GM19372 (cell line): ENCODE measurements around the gene ADGRD1.
"Not testable (repeated sequence)": the region's sequence is repeated elsewhere in the genome, so short reads cannot be mapped to it uniquely, and the experiment has no call there.

Source experiments
- ATAC-seq: cut with Tn5 transposase; IDR thresholded peaks from one replicate; pipeline ENCODE4 v1.9.1; 2021; ENCODE audit warnings: mild to moderate bottlenecking, low read depth, moderate library complexity; ENCODE audit not compliant: unreplicated experiment

Gene ADGRD1

DNA sequence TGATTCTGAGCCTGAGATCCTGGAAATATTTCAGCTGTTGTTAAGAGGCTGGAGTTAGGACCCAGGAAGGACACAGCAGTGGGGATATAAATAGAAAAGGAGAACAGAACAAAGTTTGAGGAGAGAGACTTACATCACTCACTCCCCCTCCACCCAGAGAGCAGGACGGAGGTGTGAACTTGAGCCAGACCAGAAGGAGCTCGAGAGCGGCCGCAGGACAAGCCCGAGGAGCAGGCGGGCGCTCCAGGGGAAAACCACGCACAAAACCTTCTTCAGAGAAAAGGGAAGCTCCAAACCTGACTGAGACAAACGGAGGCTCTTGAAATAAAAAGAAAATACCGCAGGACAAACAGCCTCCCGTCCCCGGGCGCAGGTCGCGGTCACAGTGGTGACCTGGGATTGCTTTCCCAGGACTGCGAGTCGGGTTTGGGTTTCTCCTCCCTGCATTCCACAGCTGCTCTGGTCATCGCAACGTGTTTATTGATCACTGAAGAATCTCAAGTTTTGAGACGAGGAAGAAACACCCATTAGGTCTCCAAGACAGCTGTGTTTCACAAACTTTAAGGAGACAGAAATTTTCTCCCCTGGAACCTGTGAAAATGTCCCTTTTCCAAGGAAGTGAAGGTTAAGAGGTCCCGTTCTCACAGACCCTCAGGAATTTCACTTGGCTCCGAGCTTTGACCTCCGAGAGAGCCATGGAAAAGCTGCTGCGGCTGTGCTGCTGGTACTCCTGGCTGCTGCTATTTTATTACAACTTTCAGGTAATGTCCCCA is at the start of gene ADGRD1:
Gene ADGRD1 (plus strand): TSS at position 137 of the 773 bp plus-strand sequence. CDS start 559 bp downstream, at position 696.
- ATAC-seq: no peak

DNA sequence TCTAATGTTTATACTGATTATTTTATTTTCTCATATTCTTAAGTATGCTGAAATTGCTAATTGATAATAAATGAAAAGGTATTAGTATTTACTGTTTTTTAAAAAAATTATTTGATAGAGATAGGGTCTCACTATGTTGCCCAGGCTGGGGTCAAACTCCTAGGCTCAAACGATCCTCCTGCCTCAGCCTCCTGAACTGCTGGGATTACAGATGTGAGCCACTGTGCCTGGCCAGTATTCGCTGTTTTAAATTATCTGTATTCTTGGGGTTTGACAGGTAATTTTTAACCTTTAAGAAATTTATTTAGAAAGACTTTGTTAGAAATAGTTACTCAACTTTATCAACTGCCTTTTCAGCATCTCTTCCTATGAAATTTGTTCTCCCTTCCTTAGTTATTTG is 49.6 kb upstream of the ADGRD1 start:
- no peak for ATAC-seq

DNA sequence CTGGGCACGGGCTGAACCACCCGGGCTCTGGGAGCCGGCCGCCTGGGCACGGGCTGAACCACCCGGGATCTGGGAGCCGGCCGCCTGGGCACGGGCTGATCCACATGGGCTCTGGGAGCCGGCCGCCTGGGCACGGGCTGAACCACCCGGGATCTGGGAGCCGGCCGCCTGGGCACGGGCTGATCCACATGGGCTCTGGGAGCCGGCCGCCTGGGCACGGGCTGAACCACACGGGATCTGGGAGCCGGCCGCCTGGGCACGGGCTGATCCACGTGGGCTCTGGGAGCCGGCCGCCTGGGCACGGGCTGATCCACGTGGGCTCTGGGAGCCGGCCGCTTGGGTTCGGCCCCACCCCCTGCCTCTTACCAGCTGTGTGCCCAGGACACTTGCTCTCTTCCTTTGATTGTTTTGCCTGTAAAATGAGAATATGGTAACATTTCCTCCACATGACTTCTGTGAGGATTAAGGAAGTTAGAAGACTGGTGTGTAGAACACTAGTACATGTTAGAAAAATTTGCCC is 48.7 kb upstream of the ADGRD1 start:
- not testable (repeated sequence) for ATAC-seq

DNA sequence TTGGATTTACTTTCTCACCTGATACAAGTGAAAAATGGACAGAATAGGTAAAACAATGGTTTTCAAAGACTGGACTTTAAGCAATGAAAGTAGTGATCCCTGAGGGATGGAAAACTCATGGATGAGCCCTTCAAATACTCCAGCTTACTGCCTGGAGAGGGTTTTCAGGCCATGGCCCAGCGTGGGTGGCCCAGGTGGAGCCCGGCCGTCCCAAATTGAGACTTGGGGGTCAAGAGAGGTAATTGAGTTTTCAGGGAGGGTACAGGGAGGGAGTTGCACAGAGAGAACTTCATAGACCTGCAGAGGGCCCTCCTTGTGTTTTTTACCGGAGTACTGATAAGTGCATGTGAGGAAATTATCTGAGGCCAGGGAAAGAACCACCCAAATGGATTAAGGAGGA is 44.6 kb upstream of the ADGRD1 start:
- ATAC-seq: no peak

DNA sequence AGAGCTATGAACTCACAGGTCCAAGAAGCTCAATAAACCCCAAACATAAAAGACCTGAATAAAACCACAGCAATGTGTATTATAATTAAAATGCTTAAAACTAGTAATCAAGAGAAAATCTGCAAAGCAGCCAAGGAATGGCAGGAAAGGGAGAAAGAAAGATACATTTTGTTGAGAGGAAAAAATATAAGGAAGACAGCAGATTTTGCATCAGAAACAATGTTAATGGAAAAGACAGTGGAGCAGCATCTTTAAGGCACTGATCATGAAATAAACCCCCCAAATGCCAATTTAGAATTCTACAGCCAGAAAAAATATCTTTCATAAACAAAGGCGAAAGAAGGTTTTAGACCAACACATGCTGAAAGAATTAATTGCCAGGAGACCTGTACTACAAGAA is 42.5 kb upstream of the ADGRD1 start:
- ATAC-seq: no peak

DNA sequence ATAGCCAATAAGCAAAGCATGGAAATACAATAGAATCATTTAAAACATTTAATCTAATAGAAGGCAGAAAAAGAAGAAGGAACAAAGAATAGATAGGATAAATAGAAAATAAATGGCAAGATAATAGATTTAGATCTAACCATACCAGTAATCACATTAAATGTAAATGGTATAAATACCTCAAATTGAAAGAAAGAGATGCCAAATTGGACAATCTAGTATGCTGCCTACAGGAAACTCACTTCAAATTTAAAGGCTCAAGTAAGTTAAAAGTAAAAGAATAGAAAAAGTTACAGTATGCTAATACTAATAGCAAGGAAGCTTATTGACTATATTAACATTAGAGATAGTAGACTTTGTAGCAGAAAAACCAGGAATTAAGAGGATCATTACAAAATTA is 41.8 kb upstream of the ADGRD1 start:
- no peak for ATAC-seq

DNA sequence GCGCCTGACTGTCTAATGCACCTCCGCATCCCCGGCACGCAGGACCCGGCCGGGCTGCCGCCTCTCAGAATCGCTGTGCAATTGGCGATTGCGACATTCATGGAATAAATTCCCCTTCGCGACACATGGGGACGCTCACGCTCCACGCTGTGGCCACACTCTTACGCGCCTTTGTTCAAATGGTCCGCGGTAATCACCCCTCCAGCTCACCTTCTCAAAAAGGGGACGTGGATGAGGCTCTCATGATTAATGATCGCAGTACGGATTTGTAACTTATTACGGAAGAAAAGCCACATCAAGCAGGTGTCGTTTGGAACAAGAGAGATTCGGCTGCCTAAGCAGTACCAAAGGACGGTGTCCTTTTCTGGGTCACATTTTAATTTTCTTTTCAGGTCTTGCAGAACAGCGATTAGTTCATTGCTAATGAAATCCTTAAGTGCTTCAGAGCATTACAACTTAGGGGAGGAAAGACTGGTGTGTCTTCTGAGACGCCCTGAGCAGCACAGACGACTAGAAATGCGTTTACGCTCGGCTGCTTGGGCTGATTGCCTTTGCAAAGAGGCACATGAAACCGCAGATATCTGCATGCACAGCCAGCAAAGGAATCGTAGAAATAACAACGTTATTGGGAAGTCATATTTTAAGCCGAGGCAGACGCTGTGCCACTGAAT is 37.3 kb upstream of the ADGRD1 start:
- no peak for ATAC-seq

DNA sequence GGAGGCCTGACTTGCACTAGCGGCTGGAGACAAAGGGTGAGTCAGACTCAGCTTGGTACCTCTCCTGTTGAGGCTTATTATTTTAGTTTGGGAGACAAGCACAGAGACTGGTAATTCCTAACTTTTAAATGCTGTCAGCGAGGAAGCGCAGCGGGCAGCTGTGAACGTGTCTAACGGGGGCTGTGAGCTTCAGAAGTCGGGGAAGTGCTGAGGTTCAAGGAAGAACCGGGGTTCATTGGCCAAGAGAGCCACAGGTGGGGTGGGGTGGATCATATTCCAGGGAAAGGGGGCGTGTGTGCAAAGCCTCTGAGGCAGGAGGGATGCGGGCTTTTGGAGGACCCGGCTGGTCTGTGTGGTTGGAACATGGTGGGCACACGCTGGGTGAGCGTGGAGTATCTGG is 36.1 kb upstream of the ADGRD1 start:
- ATAC-seq: no peak

DNA sequence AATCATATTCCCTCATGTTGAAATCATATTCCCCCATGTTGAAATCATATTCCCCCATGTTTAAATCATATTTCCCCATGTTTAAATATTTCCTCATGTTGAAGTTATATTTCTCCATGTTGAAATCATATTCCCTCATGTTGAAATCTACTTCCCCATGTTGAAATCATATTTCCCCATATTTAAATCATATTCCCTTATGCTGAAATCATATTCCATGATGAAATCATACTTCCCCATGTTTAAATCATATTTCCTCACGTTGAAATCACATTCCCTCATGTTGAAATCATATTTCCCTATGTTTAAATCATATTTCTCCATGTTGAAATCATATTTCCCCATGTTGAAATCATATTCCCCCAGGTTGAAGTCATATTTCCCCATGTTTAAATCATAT is 34.6 kb upstream of the ADGRD1 start:
- ATAC-seq: no peak

DNA sequence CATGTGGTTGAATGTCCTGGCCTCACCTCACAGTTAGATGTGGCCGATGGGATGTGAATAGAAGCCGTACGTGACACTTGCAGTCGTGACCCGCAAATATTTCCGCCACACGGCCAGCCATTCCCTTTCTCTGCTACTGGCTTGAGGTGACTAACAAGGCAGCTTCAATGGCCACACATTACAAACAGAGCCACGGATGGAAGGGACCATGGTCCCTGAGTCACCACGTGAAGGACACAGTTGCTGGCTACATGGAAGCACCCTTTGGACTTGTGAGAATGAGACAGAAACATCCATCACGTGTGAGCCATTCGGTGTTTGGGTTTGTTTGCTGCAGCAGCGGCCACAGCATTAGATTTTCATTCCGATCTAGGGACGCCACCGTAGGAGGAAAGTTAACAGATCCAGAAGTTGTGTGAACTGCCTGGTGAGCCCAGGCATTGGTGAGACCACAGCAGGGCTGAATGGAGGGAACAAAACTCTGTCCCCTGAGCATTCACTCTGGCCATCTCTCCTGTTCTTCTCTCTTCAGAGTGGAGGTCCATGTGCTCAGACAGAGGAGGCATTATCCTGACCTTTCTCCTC is 33.5 kb upstream of the ADGRD1 start:
- no peak for ATAC-seq

DNA sequence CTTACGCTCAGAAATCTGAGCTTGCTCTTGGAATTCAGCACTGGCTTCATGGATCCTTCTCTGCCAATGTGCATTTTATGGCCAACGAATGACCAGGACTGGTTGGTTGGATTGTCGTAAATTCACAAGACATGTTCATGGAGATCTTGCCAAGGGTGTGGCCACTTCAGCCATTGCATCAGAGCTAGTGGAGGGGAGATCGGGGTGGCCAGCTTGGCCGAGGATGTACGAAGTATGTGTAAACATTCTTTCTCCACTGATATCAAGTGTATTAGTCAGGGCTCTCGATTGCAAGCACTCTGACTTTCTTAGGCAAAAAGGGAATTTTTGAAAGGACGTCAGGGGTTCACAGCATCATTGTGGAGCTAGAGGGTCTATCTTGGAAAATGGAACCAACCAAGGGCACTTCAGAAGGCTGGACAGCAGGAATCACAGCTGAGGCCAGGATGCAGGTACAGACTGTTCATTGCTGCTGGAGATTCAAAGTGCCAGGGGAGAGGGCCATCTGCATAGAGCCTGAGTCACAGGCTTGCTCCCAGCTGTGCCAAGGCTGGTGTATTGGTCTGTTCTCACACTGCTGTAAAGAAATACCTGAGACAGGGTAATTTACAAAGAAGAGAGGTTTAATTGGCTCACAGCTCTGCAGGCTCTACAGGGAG is 32.9 kb upstream of the ADGRD1 start:
- ATAC-seq: no peak

DNA sequence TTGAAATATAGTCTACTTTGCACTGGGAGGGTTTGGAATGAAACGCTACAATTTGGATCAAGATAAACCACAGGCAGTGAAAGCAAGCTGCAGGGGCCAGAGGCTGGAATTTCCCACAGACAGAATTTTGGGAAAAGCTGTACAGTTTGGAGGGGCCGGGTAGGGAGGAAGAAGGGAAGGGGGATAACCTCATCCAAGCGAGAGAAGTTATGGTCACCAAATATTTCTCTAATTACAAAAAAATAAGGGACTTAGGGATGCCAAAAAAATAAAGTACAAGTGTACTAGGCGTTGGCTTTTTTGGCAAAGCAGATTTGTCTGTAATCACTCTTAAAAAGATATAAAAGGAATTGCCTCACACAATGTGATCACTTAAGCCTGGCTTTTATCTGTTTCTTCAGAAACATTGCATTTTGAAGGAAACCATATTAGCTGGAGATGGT is 31.2 kb upstream of the ADGRD1 start:
- no peak for ATAC-seq

DNA sequence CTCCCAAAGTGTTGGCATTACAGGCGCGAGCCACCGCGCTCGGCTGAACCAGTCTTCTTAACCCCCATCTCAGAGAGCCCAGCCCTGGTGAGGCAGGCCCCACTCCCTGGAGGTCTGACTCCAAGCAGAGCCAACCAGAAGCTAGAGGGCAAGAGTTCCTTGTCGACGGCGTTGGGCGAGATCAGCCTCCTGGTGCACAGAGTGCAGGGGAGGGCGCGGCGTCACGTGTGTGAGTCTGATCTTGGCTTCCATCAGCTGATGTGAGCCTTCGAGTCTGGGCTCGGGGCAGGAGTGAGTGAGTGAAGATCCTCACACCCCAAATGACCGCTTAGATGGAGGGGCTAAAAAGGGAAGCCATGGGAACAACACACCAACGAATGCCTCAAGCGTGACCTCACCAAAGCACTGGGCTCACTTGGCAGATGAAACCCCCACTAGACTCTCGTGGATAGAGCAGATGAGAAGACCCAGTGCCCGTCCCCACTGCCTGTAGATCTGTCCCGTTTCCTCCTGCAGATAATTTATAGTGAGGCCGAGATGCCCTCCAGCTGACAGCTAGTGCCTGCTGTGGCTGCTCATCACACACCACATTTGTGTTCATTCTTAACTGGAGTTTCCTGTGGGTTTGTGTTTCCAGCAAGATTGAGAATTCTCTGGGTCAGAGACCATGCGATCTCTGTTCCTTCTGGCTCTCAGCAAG is 28.6 kb upstream of the ADGRD1 start:
- ATAC-seq: no peak

DNA sequence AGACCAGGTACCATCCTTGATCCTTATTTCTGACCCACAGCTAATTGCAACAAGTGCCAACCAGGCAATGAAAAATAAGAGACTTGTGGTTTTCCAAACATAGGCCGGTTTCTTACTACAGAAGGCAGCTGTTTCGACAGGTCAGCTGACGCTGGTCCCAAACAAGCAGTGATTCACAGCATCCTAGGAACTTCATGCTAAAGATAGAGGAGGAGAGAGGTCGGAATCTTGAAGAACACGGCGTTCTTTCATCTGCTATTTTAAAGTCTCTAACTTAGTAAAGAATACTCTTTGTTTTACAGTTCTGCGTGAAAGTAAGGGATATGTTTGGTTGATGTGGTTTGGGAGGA is 28.1 kb upstream of the ADGRD1 start:
- no peak for ATAC-seq

DNA sequence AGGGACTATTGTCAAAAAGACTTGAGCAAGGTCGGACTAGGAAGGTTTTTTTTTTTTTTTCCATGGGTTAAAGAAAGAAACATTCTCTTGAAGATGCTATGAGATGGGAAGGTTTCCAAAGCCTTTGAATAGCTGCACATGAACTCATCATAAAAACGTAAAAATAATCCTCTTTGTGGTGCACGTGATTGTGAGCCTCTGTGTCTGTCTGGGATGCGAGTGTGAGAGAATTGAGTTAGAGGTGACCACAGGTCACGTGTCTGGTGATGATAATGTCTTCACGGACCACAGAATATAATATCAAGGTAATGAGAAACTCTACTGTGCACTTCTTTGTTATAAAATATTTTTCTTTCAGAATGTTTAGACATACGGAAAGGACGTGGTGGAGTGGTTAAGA is 24.3 kb upstream of the ADGRD1 start:
- no peak for ATAC-seq

DNA sequence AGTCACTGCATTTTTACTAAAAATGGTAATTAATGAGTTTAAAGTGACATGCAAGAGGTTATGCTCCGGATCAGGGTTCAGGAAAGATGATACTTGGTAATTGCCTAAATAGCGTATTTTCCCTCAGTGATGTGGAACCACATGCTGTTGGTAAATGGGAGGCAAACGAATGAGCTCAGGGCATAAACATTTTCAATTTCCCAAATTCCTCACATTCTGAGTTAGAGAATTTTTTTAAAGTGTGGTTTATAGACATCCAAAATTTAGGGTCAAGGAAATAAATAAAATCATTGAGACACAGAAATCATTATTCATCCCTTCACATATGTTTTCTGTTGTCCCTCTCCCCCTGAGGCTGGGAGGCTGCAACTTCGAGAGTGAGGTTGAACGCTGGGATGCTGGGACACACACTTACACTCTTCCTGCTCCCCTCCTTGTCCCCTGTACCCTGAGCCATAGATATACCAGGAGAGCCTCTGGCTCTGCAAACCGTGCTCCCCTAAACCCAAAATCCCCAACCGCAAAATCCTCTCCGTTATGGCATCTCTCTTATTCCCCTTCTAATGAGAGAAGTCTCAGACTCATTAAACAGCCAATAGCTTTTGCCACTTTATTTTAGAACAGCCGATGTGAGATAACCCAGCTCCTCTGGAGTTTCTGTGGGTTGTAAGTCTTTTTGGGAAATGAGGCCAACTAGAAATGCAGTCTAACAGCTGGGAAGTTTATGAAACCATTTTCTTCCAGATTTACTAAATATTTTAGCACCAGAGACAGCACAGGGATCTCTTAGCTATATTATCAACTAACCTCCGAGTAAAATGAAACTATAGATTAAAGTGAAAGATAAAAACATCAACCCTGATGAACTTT is 21.4 kb upstream of the ADGRD1 start:
- ATAC-seq: no peak

DNA sequence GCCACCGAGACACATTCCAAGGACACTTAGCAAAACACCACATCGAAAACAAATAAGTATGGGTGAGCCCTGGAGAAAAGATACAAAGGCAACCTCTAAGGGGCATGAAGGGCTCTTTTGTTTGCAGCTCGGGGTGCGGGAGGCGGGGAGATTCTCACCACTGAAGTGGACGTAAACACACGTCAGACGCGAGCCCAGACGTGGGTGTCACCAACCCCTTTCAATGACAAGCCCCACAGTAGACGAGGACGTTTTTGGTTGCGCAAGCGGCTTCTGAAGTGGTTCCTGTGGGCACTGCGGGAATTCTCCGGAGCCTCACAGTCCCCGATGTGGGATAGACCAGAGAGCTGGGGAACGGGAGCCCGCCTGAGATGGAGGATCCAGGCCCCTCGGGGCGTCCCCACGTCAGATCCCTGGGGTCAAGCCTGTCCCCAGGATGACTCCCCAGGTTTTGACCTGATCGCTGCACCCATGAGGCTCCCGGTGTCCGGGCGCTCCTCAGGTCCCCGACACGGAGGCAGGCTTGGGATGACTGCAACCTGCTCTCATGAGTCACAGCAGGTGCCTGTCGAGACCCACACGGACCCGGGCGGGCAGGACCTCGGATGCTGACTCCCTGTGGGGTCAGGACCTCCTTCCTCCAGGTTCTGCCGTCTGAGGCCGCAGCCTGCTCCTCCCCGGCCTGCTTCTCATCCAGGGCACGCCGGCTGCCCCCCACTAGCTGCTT is 20.3 kb upstream of the ADGRD1 start:
- ATAC-seq: no peak

DNA sequence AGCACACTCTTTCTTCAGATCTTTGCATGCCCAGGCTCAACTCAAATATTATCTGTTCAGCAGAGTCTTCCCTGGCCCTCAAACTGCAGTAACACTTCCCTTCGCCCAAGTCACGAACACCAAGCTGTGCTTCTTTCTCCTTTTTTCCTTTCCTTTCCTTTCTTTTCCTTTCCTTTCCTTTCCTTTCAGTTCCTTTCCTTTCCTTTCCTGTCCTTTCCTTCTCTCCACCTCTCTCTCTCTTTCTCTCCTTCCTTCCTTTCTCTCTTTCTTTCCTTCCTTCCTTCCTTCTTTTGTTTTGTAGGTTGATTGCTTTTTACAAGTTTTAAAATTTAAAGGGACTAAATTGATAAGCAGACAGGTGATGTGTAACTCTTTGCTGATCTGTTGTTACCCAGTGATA is 19.0 kb upstream of the ADGRD1 start:
- ATAC-seq: no peak

DNA sequence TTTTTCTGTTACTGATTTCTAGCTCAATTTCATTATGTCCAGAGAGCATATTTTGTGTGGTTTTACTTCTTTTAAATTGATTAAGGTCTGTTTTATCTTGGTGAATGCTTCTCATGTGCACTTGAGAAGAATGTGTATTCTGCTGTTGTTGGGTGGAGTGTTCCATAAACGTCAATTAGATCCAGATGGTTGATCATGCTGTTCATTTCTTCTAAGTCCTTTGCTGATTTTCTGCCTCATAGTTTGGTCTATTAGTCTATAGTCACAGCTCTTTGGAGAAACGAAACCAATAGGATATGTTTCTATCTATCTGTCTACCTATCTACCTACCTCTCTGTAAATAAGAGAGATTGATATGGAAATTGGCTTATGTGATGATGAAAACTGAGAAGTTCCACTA is 17.1 kb upstream of the ADGRD1 start:
- ATAC-seq: no peak
